ENCODE measurements around the gene NOTCH4. TPM values are rescaled to one million over a fixed set of nuclear protein-coding genes. Genes with fewer than 3 reads are reported as not detected.
A peak's percentile ranks its signal among the peaks of the same experiment; 100 is the strongest.

NOTCH4 gene
- total RNA-seq, 1 donor from 2014 or later = 151 TPM

DNA sequence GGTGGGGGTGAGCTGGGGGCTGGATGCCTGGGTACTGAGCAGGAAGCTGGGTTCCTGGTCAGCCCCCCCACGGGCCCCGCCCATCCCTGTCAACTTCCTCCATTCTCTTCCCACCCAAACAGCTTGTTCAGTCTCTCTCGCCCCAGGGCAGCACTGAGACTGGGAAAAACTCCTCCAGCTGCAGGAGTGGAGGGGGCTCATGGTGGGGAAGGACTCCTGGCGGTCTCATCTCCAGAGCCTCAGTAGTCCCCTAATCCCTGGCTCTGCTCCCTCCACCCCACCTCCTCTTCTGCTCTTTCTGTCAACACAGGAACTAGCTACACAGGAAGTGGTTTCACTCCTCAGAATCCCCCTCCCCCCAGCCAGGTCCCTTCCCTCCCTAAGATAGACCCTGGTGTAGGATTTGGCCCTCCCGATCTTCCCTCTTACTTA, 31.2 kb downstream of the NOTCH4 start, which contains the start of gene GPSM3:
Gene GPSM3, minus strand, starts transcription at position 36 of the 432 bp plus-strand sequence. CDS start 130 bp downstream, outside the sequence.
- peaks cover 12% of the 10 kb centered on the region for H3K36me3 Mint-ChIP-seq (ENCODE audit: low read depth, unreplicated experiment)
- peak within 1 kb of the TSS; percentile 97 for H3K27ac Mint-ChIP-seq (ENCODE audit: unreplicated experiment)
- TF ChIP-seq, protein P1, sequence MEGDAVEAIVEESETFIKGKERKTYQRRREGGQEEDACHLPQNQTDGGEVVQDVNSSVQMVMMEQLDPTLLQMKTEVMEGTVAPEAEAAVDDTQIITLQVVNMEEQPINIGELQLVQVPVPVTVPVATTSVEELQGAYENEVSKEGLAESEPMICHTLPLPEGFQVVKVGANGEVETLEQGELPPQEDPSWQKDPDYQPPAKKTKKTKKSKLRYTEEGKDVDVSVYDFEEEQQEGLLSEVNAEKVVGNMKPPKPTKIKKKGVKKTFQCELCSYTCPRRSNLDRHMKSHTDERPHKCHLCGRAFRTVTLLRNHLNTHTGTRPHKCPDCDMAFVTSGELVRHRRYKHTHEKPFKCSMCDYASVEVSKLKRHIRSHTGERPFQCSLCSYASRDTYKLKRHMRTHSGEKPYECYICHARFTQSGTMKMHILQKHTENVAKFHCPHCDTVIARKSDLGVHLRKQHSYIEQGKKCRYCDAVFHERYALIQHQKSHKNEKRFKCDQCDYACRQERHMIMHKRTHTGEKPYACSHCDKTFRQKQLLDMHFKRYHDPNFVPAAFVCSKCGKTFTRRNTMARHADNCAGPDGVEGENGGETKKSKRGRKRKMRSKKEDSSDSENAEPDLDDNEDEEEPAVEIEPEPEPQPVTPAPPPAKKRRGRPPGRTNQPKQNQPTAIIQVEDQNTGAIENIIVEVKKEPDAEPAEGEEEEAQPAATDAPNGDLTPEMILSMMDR (IDR thresholded peaks at IDR 0.05; ENCODE audit: unreplicated experiment) = no peak
- H3K4me3 Mint-ChIP-seq (ENCODE audit: unreplicated experiment) = peak within 1 kb of the TSS; percentile 65
- H3K9me3 Mint-ChIP-seq (ENCODE audit: unreplicated experiment) = no peaks in the 10 kb centered on the region
- peaks cover 16% of the 10 kb centered on the region for H3K27me3 Mint-ChIP-seq (ENCODE audit: unreplicated experiment)
- peaks cover 63% of the 10 kb centered on the region for H3K4me1 Mint-ChIP-seq (ENCODE audit: unreplicated experiment)
- DNase-seq (ENCODE audit: low spot score) = peak; percentile 52

DNA sequence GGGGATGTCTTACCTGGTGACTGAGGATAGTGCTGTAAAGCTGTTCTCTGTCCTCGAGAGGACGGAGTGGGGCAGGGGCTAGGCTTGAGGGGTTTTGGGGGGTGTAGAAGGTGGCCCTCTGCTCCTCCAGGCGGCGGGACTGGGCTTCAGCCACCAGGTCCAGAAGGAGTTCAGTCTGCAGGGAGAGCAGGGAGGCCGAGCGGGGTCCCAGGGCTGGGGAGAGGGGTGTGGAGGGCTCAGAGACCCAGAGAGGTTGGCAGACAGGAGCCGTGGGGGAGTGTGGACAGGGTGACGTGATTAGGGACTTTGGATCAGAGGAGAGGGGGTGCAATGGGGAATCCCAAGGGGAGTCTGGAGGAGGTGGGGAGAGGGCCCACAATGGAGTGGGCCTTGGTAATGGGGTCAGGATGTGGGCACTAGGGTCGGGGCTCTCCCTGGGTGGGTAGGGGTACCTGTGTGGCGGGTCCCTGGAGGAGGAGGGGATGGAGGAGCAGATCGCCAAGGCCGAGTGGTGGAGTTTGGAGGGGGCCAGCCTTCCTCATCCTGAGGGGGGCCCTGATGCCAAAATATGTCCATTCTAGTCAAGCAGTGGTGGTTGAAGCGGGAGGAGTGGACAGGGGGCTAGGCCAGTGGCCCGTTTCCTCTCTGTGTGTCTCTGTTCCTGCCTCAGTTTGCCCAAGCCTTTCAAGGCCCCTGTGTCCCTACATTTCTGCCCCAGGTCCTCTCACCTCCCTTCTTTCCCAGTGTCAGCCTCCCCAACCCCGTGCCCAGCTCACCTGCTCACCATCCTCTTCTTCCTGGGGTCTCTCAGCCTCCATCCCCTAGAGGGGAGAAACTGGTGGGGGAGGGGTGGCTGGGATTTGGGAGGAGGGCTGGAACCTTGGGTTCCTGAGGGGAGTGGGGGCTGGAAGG, 31.9 kb downstream of the NOTCH4 start:
- Mint-ChIP-seq H3K4me1 (ENCODE audit: unreplicated experiment) (peaks cover 66% of the 10 kb centered on the region), H3K4me3 (ENCODE audit: unreplicated experiment) (peak overlapping the region; percentile 59), H3K27me3 (ENCODE audit: unreplicated experiment) (peaks cover 19% of the 10 kb centered on the region), H3K9me3 (ENCODE audit: unreplicated experiment) (no peaks in the 10 kb centered on the region), H3K36me3 (ENCODE audit: low read depth, unreplicated experiment) (peaks cover 17% of the 10 kb centered on the region), H3K27ac (ENCODE audit: unreplicated experiment) (peak overlapping the region; percentile 97)
- TF ChIP-seq, protein P1 (IDR thresholded peaks at IDR 0.05; ENCODE audit: unreplicated experiment) = no peak
- no peak for DNase-seq (ENCODE audit: low spot score)

DNA sequence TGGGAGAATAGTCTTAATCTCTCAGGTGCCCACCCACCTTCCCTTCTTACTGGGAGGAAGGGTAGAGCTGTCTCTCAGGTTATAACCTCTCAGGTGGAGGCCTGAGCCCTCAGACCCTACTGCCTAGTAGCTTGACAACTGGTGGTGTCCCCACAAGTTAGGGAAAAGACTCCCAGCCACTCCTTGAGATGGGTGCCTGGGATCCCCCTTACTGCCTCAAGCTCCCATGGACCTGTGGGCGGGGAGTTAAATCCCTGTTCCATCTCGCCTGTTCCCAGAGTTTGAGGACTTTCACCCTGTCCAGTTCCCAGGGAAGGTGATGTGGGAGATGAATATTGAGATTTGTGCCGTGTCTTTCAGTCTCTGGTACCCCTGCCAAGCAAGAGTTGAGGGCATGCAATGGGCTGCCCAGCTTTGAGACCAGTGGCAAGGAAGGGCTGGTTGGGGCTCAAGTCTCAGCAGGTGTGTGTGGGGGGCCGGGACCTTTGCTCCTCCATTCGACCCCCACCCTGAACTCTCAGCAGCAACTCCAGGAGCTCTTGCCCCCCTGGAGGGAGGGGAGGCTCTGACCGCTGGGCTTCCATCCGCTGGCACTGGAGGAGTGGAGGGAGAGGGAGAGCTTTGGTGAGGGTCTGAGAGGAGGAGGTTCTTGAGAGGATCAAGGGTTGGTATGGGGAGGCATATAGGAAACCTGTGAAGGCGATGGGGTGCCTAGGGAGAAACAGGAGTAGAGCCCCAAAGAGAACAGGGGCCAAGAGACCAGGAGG, 32.8 kb downstream of the NOTCH4 start:
- peaks cover 69% of the 10 kb centered on the region for H3K4me1 Mint-ChIP-seq (ENCODE audit: unreplicated experiment)

DNA sequence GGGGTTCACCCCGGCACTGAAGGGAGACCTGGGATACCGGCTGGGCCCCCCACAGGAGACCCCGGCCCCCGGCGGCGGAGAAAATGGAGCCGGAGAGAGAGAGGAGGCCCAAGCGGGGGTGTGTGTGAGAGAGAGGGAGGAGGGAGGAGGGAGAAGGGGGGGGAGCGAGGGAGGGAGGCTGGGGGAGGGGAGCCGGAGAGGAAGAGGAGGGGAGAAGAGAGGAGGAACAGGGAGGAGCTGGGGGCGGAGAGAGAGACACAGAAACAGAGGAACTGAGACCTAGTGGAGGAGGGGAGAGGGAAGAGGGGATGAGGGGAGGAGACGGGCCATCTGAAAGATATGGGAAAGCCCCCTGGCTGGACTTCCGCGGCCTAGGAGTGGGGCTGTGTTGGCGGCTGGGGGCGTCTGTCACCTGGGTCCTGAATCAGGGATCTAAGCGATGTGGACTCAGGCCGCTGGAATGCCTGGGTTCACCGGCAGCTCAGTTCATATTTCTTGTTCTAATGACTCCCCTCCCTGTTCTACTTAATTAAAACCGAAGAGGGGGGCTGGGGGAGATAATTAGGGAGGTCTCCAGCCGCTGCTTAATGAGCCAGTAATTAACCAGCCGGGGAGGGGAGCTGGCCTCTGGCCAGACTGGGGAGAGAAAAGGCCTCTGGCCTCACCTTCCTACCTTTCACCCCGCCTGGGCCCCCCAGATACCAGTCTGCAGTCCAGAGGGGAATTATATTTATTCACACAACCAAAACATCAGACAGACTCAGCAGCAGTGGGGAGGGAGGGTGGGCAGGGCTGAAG, 33.6 kb downstream of the NOTCH4 start, which contains the start of gene PBX2:
Gene PBX2, minus strand, starts transcription at position 149 of the 798 bp plus-strand sequence. CDS start 287 bp downstream, outside the sequence.
- peaks cover 16% of the 10 kb centered on the region for H3K27me3 Mint-ChIP-seq (ENCODE audit: unreplicated experiment)
- peak within 1 kb of the TSS; percentile 100 for H3K4me3 Mint-ChIP-seq (ENCODE audit: unreplicated experiment)
- H3K4me1 Mint-ChIP-seq (ENCODE audit: unreplicated experiment) = peaks cover 75% of the 10 kb centered on the region
- TF ChIP-seq, protein P1 (IDR thresholded peaks at IDR 0.05; ENCODE audit: unreplicated experiment) = no peak
- DNase-seq (ENCODE audit: low spot score) = peak; percentile 58
- peak within 1 kb of the TSS; percentile 97 for H3K27ac Mint-ChIP-seq (ENCODE audit: unreplicated experiment)
- H3K9me3 Mint-ChIP-seq (ENCODE audit: unreplicated experiment) = no peaks in the 10 kb centered on the region
- peaks cover 30% of the 10 kb centered on the region for H3K36me3 Mint-ChIP-seq (ENCODE audit: low read depth, unreplicated experiment)

More for the DNA sequence above, 32.8 kb downstream of the NOTCH4 start:
- peaks cover 16% of the 10 kb centered on the region for H3K27me3 Mint-ChIP-seq (ENCODE audit: unreplicated experiment)
- no peak for DNase-seq (ENCODE audit: low spot score)
- peaks cover 25% of the 10 kb centered on the region for H3K36me3 Mint-ChIP-seq (ENCODE audit: low read depth, unreplicated experiment)
- no peaks in the 10 kb centered on the region for H3K9me3 Mint-ChIP-seq (ENCODE audit: unreplicated experiment)
- TF ChIP-seq, protein P1 (IDR thresholded peaks at IDR 0.05; ENCODE audit: unreplicated experiment) = no peak
- peak overlapping the region; percentile 77 for H3K4me3 Mint-ChIP-seq (ENCODE audit: unreplicated experiment)
- H3K27ac Mint-ChIP-seq (ENCODE audit: unreplicated experiment) = peak overlapping the region; percentile 97
